ENCODE measurements around the gene TMEM120B. TPM values are rescaled to one million over a fixed set of nuclear protein-coding genes. Genes with fewer than 3 reads are reported as not detected.
A peak's percentile ranks its signal among the peaks of the same experiment; 100 is the strongest.

The TMEM120B gene
- total RNA-seq, 1 experiment from 2014 or later: 22.3 TPM

DNA sequence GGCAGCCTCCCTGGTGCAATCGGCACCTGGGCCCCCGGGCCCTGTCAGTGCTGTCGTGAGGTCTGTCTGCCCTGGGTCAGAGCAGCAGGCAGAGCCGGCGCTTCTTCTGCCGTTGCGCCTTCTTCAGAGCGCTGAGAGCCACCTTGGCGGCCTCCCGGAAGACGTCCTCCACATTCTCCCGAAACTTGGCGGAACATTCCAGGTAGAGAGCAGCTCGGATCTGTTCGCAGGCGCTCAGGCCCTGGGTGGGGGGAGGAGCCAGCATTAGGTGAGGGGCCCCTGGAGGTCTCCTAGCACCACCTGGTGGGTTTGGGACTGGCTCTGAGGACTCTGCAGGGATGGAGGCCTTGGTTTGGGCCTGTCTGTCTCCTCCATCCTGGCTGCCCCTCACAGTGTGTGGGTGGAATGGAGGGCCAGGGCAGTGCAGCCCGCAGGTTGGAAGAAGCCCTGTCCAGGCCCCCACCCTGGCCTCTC lies 66.9 kb downstream of the TMEM120B start:
- CTCF ChIA-PET: no interaction called here
- intact Hi-C loops (cut with micrococcal nuclease; ENCODE audit: unreplicated experiment): loop anchor here (10.0 kb wide), 1 partner anchor 225 kb away; no protein-coding TSS in a partner anchor
- Histone ChIP-seq H3K27me3 (replicated peaks; ENCODE audit: insufficient read depth, low read depth, low read length, poor library complexity) (no peaks in the 10 kb centered on the region), H3K36me3 (ENCODE audit: insufficient read depth, low read length, poor library complexity, severe bottlenecking) (peaks cover 4% of the 10 kb centered on the region), H3K4me3 (ENCODE audit: low read depth, low read length, poor library complexity, severe bottlenecking) (no peak overlapping the region), H3K4me1 (ENCODE audit: insufficient read depth, low read length, poor library complexity, severe bottlenecking) (peaks cover 15% of the 10 kb centered on the region), H3K27ac (ENCODE audit: low read depth, low read length, poor library complexity, severe bottlenecking) (no peak overlapping the region), H3K9me3 (ENCODE audit: low read depth, low read length, poor library complexity, severe bottlenecking) (no peaks in the 10 kb centered on the region)
- POLR2A ChIA-PET (ENCODE audit: low non-redundant PET): no interaction called here
- no peak for TF ChIP-seq EZH2 (IDR thresholded peaks at IDR 0.05; ENCODE audit: borderline replicate concordance, low read depth, low read length, poor library complexity, severe bottlenecking)
- TF ChIP-seq, protein P1, sequence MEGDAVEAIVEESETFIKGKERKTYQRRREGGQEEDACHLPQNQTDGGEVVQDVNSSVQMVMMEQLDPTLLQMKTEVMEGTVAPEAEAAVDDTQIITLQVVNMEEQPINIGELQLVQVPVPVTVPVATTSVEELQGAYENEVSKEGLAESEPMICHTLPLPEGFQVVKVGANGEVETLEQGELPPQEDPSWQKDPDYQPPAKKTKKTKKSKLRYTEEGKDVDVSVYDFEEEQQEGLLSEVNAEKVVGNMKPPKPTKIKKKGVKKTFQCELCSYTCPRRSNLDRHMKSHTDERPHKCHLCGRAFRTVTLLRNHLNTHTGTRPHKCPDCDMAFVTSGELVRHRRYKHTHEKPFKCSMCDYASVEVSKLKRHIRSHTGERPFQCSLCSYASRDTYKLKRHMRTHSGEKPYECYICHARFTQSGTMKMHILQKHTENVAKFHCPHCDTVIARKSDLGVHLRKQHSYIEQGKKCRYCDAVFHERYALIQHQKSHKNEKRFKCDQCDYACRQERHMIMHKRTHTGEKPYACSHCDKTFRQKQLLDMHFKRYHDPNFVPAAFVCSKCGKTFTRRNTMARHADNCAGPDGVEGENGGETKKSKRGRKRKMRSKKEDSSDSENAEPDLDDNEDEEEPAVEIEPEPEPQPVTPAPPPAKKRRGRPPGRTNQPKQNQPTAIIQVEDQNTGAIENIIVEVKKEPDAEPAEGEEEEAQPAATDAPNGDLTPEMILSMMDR (conservative IDR thresholded peaks at IDR 0.05; ENCODE audit: low read depth, low read length): no peak
- BruUV-seq (replicated peaks): no TSS peak
- no peak for DNase-seq (ENCODE audit: low spot score)

DNA sequence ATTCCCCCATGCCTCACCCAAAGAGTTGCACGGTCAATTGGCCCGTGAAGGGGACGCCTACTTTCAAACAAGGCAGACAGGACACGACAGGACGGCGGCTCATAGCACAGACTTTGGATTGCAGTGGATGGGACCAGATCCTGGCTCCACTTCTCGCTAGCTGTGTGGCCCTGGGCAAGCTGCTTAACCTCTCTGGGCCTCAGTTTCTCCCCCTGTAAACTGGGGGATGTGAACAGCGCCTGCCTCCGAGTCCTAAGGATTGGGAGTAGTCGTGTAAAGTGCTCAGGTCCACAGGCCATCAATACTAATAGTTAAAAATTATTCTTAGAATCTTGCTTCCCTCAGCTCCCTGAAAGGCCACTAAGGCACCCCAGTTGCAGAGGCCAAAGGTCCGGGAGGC lies 67.9 kb downstream of the TMEM120B start:
- DNase-seq (ENCODE audit: low spot score): no peak
- CTCF ChIA-PET: interaction anchor here (0.5 kb wide), 1 partner anchor 89 kb away, joined by 4 read pairs; no protein-coding TSS in a partner anchor
- intact Hi-C loops (cut with micrococcal nuclease; ENCODE audit: unreplicated experiment): no loop called here
- Histone ChIP-seq H3K4me3 (ENCODE audit: low read depth, low read length, poor library complexity, severe bottlenecking) (no peak overlapping the region), H3K4me1 (ENCODE audit: insufficient read depth, low read length, poor library complexity, severe bottlenecking) (peaks cover 15% of the 10 kb centered on the region), H3K36me3 (ENCODE audit: insufficient read depth, low read length, poor library complexity, severe bottlenecking) (peaks cover 4% of the 10 kb centered on the region), H3K27ac (ENCODE audit: low read depth, low read length, poor library complexity, severe bottlenecking) (no peak overlapping the region), H3K27me3 (replicated peaks; ENCODE audit: insufficient read depth, low read depth, low read length, poor library complexity) (no peaks in the 10 kb centered on the region), H3K9me3 (ENCODE audit: low read depth, low read length, poor library complexity, severe bottlenecking) (no peaks in the 10 kb centered on the region)
- TF ChIP-seq, protein P1 (conservative IDR thresholded peaks at IDR 0.05; ENCODE audit: low read depth, low read length): no peak
- TF ChIP-seq EZH2 (IDR thresholded peaks at IDR 0.05; ENCODE audit: borderline replicate concordance, low read depth, low read length, poor library complexity, severe bottlenecking): no peak
- POLR2A ChIA-PET (ENCODE audit: low non-redundant PET): no interaction called here
- no TSS peak for BruUV-seq (replicated peaks)

DNA sequence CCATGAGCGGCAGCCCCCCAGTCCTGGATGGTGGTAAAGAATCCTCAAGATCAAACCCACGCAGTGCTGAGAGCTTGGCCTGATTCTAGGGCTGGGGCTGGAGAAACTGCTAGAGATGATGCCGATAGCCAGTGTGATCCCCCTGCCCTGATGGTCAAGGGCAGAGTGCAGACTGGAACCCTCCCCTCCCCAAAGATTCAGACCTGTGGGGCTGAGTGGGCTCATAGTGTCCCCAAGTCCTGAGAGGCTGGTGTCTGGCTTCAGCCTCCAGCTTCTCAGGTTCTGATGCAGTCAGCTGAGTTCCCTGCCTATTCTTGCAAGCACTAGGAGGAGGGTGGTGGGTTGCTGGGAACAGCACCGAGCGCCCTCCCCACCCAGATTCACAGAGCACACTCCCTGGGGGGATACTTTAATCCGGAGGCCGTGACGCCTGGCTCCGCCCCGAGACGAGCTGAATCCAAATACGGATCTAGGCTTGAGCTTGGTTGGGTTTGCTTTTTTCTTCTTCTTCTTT lies 69.0 kb downstream of the TMEM120B start:
- Histone ChIP-seq H3K27ac (ENCODE audit: low read depth, low read length, poor library complexity, severe bottlenecking) (peak overlapping the region; percentile 72), H3K4me1 (ENCODE audit: insufficient read depth, low read length, poor library complexity, severe bottlenecking) (peaks cover 15% of the 10 kb centered on the region), H3K9me3 (ENCODE audit: low read depth, low read length, poor library complexity, severe bottlenecking) (no peaks in the 10 kb centered on the region), H3K27me3 (replicated peaks; ENCODE audit: insufficient read depth, low read depth, low read length, poor library complexity) (no peaks in the 10 kb centered on the region), H3K4me3 (ENCODE audit: low read depth, low read length, poor library complexity, severe bottlenecking) (peak overlapping the region; percentile 10), H3K36me3 (ENCODE audit: insufficient read depth, low read length, poor library complexity, severe bottlenecking) (peaks cover 4% of the 10 kb centered on the region)
- intact Hi-C loops (cut with micrococcal nuclease; ENCODE audit: unreplicated experiment): no loop called here
- peak; percentile 79 for DNase-seq (ENCODE audit: low spot score)
- no peak for TF ChIP-seq EZH2 (IDR thresholded peaks at IDR 0.05; ENCODE audit: borderline replicate concordance, low read depth, low read length, poor library complexity, severe bottlenecking)
- TF ChIP-seq, protein P1 (conservative IDR thresholded peaks at IDR 0.05; ENCODE audit: low read depth, low read length): no peak
- CTCF ChIA-PET: interaction anchor here (1.7 kb wide), 1 partner anchor 13 kb away, joined by 17 read pairs; no protein-coding TSS in a partner anchor
- BruUV-seq (replicated peaks): no TSS peak
- POLR2A ChIA-PET (ENCODE audit: low non-redundant PET): interaction anchor here (0.6 kb wide), 2 partner anchors 21 to 29 kb away, joined by 3 read pairs; no protein-coding TSS in a partner anchor

All from A673 (cell line).